ENCODE results near the gene EGR4.

The EGR4 gene

DNA sequence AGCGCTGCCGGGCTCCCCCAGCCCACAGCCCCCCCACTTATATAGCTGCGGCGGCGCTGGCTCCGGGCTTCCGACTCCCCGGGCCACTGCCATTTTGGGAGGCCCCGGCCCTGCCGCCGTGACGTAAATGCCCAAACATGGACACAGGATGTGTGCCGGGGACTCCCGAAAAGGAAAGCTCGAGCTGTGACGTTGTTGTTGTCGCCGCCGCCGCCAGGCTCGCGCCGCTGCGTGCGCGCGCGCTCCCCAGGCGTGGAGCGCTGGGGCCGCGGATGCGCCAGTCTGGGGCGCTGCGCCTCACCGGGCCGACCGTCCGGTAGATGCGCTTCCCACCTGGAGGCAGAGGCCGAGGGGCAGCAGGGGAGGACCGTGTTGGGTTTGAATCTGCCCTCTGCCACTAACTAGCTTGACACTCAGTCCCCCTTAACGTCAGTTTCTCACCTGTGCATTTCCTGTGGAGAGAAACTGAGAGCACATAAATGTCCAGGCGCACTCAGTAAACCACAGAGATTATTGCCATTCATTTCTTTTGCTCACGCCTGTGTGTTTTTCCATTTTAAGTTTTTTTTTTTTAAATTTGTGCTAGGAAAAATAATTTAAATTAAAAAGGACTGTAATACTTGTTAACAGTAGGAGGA lies at the start of gene EGR4:
Gene EGR4, minus strand, starts transcription at position 15 of the 638 bp plus-strand sequence. CDS start 231 bp downstream, outside the sequence.
- DNase-seq: peak; percentile 62

DNA sequence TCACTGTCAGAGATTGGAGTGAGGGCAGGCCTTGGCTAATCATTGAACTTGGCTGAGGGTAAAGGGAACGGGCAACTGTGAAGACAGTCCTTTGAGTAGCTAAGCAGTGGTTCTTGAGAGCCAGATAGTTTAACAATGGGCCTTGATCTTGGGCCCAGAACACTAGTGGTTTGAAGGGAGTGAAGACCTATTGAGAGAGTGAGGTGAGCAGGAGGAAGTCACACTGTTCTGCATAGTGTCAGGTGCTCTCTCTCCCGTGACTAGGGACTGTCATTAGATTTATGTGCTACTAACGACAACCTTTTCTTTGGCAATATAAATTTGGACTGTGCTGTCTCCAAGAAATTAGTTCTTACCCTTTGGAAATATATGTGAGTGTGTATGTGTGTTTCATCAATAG lies 47.7 kb upstream of the EGR4 start:
- DNase-seq: no peak

DNA sequence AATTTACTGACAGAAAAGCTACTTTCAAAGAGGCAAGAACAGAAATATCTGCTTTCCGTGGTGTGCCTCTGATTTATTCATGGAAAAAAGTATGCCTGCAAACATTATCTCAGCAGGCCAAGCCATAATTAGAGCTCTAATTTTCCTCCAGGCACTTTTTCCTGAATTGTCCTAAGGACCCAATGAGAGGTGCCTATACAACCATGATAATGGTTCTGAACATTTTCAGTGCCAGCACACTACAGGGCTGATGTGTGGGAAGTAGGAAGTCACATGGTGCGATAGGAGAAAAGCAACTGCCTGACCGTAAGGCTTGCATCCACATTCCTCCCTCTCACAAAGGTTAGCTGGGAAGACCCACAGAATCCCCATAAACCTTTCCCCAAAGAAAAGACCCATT lies 45.9 kb upstream of the EGR4 start:
- no peak for DNase-seq

DNA sequence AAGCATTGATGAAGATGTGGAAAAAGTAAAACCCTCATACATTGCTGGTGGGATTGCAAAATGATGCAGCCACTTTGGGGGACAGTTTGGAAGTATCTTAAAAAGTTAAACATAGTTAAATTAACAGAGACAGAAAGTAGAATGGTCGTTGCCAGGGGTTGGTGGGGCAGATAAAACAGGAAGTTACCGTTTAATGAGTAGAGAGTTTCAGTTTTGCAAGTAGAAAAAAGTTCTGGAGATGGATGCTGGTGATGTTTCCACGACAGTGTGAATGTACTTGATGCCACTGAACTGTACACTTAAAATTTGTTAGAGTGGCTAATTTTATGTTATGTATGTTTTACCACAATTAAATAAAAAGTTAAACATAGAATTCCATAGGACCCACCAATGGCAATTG lies 44.5 kb upstream of the EGR4 start:
- no peak for DNase-seq

DNA sequence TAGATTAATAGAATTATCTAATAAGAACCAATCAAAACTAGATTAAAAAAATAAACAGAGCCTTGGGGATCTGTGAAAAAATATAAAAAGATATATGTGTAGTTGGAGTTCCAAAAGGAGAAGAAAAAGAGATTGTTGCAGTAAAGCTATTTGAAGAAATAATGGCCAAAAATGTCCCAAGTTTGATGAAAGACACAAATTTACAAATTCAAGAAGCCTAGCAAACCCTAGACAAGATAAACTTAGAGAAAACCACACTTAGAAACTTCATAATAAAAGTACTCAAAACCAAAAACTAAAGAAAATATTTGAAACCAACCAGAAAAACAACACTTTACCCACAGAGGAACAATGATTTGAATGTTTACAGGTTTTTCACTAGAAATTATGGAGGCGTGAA lies 41.3 kb upstream of the EGR4 start:
- DNase-seq: no peak

DNA sequence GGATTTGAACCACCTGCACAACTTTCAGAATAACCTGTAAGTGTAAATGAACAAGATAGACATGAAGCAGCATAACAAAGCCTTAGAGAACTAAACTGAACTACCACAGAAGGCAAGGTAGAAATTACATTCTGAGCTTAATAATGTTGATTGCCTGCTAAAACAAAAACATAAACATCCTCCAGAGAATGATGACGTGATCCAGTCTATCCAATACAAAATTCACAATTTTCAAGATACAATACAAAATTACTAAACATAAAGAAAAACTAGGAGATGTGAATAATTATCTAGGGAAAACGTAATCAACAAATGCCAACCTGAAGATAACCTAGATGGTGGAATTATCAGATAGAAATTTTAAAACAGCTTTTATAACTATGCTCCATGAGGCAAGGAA lies 40.7 kb upstream of the EGR4 start:
- no peak for DNase-seq

DNA sequence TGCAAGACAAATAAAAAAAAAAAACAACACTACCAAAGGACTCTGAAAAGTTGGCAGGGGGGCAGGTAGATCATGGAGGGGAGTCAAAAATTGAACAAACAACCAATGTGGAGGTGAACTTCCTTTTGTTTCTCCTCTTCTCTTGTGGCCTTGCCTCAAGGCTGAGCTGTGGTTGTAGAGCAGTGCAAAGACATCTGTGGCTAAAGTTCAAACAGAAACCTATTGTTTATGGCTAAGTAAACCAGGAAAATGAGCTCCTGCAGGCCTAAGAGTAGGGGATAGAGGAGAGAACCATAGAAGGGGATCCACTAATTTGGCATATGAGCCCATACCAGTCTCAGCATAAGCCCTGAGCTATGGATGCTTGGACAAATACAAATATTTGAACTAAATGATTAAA lies 40.2 kb upstream of the EGR4 start:
- no peak for DNase-seq

DNA sequence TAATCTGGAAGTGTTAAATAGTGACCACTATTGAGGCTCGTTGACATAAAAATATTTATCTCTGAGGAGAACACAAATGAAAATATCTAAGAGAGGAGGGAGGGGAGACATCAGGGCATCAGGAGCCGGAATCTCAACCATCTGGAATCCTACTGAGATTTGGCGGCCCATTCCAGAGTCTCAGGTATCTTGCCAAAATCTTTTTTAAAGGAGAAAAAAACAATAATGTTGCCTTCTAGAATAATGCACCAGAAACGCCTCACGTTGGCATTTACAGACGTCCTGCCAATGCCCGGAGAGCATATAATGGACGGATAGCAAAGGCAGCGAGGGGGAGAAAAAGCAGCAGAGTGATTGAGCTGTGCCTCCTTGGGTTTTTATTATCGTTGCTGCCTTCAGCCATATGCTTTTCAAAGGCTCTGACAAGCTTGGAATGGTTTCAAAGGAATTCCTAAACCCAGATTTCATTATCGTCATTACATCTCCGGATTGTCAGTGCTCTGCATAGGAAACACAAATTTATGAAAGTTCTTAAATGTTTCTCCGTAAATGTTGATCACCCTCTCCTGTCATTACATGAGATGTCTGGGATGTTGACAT lies 30.9 kb upstream of the EGR4 start:
- DNase-seq: no peak

DNA sequence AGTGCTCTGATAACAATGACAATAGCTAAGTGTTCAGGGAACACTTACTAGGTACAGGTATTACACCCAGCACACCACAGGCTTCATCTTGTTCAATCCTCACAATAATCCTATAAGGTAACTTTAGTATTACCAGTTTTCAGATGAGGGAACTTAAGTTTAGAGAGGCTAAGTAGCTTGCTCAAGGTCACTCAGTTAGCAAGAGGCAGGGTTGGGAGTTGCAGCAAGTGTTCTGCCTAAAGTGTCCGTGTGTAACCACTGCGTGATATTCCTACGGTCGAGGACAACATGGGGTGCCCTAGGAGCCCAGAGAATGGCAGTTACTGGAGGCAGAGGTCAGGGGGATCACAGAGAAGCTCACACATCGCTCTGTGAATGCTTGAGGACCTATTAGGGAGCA lies 30.2 kb upstream of the EGR4 start:
- no peak for DNase-seq

DNA sequence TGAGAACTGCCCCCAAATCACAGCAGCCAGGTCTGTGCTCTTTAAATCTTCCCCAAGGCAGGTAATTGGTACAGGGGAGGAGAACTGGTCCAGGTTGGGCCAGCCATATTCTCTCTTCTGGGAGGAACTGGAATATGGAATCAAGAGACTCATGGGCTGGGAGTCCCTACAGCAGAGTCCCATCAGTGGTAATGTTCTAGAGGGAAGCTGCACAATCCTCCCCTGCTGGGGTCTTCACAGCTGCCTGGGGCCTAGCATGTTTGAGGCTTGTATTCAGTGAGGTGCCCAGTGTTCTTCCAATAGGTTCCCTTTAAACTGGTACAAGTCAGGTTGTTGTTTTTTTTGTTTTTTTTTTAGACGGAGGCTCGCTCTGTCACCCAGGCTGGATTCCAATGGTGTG lies 21.1 kb upstream of the EGR4 start:
- no peak for DNase-seq

DNA sequence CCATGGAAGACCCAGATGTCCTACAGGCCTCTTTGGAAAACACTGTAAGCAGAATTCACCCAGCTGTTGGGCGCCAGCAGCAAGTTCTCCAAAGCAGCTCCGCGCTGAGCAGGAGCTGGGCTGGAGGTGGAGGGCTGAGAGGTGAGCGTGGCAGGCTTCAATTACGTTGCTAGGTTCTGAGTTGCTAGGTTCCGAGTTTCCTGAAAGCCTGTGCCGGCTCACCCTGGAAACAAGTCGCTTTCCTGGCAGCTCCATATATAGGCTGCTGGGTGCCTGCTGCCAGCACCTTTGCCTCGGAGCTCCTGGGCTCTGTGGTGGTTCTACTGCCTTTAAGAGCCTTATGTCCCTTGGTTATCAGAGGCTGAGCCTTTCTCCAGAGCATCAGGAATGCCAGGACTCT lies 14.4 kb upstream of the EGR4 start:
- DNase-seq: no peak

DNA sequence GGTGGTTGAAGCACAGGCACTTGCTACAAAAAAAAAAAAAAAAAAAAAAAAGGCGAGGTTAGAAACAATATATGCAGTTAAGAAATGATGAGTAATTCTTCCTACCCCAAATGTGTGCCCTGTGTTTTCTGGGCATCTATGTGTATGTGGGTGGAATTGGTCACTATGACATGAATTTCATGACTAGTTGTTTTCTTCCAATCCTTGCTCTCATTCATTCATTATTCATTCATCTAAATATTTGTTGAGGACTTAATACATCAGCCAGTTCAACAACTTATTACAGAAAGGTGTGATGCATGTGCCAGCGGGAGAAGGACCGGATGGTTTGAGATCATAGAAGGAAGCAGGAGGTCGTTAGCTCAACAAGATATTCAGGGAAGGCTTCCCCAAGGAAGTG lies 8.3 kb upstream of the EGR4 start:
- no peak for DNase-seq

DNA sequence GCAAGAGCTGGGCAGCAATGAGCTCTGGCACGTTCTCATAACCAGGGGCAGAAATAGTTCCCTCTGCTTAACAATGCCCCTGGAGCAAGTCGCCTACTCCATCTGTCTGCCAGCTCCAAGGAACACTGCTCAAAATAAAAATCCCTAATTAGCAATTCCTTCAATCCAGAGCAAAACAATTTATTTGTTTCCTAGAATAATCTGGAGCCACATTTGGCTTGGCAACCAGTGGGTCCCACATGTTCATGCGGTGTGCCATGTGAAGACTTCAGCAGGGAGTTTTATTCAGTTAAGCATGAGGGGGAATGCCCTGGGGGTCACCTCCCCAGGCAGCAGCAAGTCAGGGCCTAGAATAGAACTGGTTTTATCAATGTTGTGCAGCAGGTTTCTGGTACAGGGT lies 7.6 kb upstream of the EGR4 start:
- DNase-seq: no peak

DNA sequence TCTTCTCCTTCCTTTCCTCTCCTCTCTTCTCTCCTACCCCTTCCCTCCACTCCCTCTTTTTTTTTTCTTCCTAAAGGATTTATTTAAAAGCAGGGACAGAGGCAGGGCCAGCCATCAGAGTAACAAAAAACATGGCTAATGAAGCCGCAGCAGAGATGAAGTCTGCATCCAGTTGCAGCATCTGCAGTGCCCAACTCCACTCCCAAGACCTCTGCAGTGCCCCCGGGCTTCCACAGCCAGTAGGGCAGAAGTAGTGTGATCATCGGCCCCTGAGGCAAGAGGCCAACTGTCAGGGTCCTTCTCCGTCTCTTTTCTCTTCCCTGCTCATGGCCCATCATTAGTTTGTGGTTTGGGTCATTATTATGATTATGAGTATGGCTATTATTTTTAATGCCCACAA lies 4.2 kb upstream of the EGR4 start:
- no peak for DNase-seq

DNA sequence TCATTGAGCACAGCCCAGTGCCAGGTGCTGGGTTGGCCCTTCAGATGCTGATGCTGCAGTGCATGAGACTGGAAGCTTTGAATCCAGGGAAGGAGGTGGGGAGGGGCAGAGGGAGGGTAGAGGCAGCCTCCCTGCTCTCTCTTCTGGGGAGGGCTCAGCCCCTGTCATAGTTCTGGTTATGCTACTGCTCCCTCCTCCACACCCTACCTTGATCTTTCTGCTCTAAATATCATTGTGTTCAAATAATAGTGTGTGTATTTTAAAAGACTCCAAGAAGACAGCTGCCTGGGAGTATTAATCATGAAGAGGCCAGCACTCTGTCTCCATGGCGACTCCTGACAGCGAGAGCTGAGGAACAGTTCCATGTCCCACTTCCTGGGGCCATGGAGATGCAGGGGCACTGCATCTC lies 3.8 kb upstream of the EGR4 start:
- no peak for DNase-seq

DNA sequence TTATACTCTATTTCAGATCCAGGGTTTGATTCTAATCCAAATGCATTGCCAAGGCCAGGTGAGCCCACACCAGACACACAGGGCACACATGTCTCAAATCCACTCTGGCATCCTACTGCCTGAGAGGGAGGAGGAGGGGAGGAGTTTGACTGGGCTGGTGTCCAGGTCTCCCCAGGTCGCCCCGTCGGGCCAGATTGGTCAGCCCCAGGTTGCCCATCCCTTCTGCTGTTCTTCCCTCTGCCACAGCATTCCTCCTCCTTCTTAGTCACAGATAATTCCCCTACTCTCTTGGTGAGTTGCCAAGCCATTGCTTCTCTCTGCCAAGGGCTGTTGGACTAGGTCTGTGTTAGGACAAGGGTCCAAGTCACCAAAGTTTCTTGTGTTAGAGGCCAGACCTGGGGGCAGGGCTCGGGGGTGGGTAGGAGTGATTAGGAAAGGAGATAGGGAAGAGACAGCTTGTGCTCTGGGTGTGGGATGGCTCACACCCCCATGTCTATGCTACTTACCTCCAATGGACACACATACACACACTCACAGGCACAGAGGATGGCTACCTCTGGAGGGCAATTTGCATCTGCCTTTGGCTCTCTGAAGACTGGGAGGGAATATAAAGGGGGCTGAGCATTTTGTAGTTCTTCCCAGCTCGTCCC lies 2.5 kb upstream of the EGR4 start:
- no peak for DNase-seq

DNA sequence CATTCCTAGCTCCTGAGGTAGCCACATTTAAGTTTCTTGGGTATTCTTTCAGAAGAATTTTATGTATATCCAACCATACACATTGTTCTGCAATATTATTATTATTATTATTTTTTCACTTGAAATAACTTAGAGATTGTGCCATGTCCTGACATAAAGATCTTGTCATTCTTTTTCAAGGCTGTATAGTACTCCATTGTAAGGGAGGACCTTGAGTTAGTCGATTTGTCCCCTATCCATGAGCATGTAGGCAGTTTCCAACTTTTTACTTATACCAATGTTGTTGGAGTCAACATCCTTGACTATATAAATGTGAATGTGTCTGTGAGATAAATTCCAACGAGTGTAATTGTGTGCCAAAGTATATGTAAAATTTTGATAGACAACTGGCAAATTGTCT lies 891 bp upstream of the EGR4 start:
- DNase-seq: no peak

DNA sequence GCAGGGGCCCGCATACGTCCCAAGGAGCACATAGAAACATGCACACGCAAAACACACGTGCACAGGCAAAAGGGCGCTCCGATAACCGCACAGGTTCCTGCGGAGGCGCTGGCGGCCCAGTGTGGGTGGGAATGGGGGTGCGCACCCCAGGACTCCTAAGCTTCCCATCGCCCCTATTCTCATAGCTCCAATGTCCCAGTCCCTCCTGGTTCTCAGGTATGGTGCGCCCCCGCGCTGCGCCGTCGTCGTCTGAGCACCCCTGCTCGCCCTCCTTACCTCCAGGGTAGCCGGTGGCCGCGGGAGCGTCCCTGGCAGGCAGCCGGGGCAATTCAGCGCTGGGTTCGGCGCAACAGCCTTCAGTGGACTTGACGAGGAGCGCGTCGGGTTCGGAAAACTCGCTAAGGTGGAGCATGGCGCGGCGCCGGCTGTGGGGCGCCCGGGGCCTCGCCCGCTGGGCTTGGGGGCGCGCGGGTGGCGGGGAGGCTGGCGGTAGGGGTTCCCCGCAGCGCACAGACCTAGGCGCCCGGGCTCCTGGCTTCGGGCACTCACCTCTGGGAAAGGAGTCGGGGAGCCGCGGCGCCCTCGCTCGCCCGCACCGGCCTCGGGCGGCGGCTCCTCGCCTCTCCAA lies 328 bp downstream of the EGR4 start:
- DNase-seq: no peak

DNA sequence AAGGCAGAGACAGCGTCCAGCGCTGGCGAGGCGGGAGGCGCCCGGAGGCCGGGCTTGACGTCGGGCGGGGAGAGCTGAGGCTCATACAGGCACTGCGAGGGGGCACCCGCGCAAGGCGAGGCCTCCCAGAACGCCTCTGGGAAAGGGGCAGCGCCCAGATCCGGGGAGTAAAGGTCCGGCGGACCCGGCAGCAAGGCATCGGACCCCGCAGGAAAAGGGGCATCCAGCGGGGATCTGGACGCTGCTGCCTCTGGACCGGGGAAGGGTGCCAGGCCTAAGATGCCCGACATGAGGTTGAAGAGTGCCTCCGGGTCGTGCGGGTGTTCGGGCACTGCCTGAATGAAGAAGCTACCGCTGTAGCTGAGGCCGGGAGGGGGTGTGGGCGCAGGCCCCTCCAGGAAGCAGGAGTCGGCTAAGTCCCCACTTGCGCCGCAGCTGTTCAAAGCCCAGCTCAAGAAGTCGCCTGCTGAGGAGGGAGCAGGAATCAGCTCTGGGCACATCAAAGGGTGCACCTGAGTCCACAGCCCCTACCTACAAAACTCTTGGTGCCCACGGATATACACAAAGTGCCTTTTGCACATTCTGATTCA lies 937 bp downstream of the EGR4 start:
- DNase-seq: no peak

DNA sequence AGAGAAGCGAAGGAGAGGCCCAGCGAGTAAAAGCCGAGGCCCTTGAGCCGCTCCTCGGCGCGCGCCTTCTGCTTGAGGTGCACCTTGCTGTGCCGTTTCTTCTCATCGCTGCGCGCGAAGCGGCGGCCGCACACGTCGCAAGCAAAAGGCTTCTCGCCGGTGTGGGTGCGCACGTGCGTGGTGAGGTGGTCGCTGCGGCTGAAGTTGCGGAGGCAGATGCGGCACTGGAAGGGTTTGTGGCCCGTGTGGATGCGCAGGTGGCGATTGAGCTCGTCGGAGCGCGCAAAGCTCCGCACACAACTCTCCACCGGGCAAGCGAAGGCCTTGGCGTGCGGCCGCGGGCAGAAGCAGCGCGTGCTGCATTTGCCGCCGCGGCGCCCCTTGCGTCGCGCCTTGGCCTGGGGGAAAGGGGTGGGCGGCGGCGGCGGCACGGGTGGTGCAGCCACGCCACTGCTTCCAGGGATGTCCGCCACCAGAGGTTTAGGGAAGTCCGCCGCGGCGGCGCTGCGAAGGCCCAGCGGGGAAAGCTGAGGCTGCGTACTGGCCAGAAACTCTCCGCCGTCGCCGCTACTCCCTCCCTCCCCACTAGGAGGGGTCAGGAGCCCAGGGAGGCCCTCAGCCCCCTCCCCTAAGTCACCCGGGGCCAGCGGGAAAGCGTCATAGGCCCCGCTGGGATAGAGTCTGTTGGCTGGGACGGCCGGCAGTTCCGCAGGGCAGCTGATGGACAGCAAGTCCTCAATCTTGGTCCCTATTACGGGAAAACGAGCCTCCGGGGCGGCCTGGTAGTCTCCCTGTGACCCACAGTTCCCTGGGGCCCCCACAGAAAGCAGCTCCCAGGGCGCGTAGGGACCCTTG lies 1.7 kb downstream of the EGR4 start:
- DNase-seq: no peak

DNA sequence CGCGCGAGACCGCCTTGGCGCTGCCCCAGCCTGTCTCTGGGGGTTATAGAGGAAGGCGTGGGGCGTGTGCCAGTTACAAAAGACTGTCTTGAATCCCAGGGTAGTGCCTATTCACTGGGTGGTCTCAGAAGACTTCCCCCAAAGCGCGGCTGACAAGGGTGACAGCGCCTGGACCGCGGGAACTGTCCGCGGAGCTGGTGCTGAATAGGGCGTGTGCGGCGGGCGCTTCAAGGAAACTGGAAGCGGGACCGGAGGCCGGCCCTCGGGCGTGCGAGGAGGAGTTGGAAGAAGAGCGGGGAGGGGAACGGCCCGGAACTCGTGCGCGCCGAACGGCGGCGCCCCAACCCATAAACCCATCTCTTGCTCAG lies 2.3 kb downstream of the EGR4 start:
- no peak for DNase-seq

DNA sequence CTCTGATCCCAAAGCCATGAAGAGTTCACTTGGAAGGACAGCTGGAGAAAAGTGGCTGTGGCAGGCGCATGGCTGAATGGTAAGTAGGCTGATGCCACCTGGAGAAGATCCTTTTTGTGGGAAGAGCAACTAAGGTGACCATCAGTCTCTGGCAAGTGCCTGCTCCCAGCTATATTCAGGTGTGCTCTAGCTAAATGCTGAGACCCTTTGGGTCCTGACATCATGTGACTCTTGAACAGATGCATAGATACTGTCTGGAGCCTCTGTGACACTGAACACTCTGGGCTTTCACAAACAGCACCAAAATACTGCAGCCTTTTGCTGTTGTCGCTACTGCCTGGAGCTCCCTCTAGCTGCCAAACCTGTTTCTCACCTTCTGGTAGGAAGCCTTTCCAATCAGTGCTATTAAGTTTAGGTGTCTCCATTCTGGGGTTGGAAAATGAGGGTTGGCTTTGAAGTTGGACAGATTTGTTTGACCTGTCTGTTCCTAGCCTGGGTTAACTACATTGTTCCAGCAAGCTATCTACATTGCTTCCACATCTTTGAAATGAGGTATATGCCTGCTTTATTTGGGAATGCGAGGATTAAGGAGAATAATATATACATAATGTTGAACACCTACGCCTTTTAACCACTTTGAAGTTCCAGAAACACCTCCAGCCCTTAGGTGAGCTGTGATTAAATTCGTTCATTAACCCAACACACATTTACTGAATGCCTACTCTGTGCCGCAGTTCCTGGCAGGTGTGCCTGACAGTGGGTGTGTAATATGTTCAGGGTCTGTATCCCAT lies 3.1 kb downstream of the EGR4 start:
- DNase-seq: peak; percentile 54
